ENCODE results near the gene CFAP54. TPM values are rescaled to one million over a fixed set of nuclear protein-coding genes. Genes with fewer than 3 reads are reported as not detected.

CFAP54 gene, protein sequence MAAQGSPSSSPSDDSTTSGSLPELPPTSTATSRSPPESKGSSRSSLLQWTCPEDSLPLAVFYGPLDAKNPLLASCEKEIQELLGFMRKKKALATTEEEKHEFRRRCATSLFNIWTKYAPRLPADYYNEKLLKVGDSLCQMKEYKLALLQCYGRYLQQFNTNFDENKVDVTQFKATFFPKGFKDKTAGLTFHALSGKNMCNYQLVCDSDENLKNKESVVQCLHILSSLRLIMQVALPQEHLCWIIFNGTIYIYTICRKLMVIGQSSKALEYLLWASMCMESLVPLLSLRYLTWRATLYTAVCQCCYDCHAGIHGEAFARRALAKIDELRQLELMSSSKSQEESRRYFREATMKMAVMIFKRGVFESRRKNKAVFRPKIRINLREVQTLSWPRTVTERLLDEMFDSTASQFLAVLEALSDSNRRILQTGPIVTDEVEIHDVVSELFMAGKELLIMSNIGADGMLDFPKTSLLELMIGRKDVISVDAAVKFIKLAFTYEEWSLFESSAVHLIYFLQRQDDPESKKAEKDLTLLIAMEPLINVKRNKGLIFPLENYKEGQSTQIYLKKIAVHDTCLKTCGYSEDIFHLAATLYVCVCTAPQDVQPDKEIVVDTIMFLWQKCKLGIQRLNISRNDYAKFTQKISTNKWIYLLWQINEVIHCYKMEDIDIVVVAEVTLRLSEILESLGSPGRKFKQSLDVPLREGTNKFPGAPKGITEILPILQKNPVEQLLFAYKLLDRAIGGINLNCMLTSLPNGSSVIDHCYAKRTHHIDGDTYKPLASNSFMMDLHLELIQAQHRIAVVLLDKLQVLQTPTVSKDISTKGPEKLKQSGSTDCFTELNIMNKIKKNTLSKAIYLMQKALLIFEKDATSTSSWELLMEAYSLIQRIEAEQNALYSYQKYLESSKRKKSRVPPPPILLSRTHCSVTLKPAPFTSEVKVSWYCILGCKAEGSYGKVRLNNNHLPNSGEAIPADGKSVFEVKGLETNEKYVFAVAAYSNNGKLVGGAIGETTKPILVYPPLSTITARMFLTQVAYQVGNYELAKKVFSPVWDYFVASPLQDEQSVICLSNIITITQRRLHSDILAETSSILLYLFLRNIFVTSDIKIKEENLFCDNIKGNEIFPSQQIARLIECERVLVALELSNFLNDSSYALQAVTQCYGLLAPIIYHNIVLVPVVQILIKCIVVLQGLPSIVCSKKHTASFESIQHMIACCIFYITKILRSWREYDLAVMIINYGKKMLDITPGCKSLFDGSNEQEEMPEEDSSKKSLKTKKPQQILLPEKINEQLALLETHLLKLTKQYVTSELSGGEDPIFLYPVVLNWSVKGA (N-terminal part only)
- under 1 TPM in 3 of 4 donors, not detected in 1; 0.22 to 0.62 (median 0.57) TPM for total RNA-seq

DNA sequence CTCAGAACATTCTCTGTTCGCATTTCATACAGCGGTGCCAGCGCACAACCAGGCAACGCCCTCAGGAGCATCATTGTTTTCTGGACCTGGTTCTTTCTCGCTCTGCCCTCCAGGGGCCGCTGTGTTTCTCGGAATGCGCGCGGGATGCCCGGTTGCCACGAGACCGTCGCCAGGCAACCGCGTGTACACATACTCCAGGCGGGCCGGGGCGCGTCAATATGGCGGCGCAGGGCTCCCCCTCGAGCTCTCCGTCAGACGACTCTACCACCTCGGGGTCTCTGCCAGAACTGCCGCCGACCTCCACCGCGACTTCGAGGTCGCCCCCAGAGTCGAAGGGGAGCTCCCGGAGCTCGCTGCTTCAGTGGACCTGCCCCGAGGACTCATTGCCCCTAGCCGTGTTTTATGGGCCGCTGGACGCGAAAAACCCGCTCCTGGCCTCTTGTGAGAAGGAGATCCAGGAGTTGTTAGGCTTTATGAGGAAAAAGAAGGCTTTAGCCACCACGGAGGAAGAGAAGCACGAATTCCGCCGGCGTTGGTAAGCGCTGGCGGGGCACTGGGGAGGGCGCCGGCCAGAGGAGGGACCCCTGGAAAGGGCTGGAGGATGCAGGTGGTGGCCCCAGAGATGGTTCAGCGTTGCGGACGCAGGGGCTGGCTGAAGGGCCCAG, at the start of gene CFAP54:
TSS of gene CFAP54 (plus strand) at position 186 of the 665 bp plus-strand sequence. CDS start at position 219, 33 bp downstream.
- intact Hi-C loops (cut with DNase I) = no loop called here
- 5 to 13% methylated on average over 13 to 19 of the region's 53 CpGs for WGBS, 2 donors

DNA sequence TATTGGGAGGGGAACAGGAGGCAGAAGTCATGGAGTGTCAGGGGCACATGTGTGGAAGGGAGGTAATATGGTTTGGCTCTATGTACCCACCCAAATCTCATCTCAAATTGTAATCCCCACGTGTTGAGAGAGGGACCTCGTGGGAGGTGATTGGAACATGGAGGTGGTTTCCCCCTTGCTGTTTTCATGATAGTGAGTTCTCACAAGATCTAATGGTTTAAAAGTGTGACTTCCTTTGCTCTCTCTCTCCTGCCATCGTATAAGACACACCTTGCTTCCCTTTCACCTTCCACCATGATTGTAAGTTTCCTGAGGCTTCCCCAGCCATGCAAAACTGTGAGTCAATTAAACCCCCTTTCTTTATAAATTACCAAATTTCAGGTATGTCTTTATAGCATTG, 47.6 kb upstream of the CFAP54 start:
- Histone ChIP-seq H3K36me3 (no peaks in the 10 kb centered on the region), H3K27ac (no peak overlapping the region), H3K27me3 (no peaks in the 10 kb centered on the region), H3K4me3 (no peak overlapping the region), H3K9me3 (no peaks in the 10 kb centered on the region), H3K4me1 (no peaks in the 10 kb centered on the region)
- intact Hi-C loops (cut with DNase I) = no loop called here
- no peak for DNase-seq
- TF ChIP-seq CTCF (IDR thresholded peaks at IDR 0.05) = no peak
- TF ChIP-seq POLR2A (IDR thresholded peaks at IDR 0.05) = no peak
- WGBS, 2 donors = 44 to 55% methylated on average over 3 of the region's 3 CpGs

More for the DNA sequence above, at the start of gene CFAP54:
- peak within 1 kb of the TSS; percentile 36 to 76 (median 44) for H3K27ac ChIP-seq
- H3K9me3 ChIP-seq = no peaks in the 10 kb centered on the region
- peak within 1 kb of the TSS; percentile 40 to 80 (median 55) for H3K4me3 ChIP-seq
- peak; percentile 73 for DNase-seq
- peaks cover 0 to 5% (median 0%) of the 10 kb centered on the region in 4 donors for H3K27me3 ChIP-seq
- peaks cover 0 to 12% (median 9%) of the 10 kb centered on the region in 3 donors for H3K4me1 ChIP-seq
- TF ChIP-seq POLR2A (IDR thresholded peaks at IDR 0.05) (no peak), CTCF (IDR thresholded peaks at IDR 0.05) (peak; percentile 72 to 96 (median 84))
- no peaks in the 10 kb centered on the region for H3K36me3 ChIP-seq

DNA sequence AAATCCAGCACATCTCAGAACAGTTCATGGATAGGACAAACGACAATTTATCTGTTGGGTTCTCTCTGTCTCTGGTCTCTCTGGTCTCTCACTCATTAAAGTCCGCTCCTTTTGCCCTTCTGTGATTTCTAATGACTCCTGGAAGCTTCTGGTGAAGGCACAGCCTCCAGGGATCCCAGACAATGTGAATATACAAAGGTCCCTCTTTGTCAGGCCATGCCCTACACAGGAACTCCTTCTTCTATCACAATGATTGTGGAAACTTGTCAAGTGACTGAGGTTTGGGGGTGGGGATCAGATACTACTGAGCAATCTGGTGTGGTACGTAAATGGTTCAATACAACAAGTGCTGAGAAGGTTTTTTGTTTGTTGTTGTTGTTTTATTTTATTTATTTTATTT, 46.5 kb upstream of the CFAP54 start:
- no peak for DNase-seq
- Histone ChIP-seq H3K4me1 (no peaks in the 10 kb centered on the region), H3K4me3 (no peak overlapping the region), H3K36me3 (no peaks in the 10 kb centered on the region), H3K27me3 (no peaks in the 10 kb centered on the region), H3K9me3 (no peaks in the 10 kb centered on the region), H3K27ac (no peak overlapping the region)
- 87 to 96% methylated on average over 3 of the region's 3 CpGs for WGBS, 2 donors
- intact Hi-C loops (cut with DNase I) = no loop called here
- TF ChIP-seq CTCF (IDR thresholded peaks at IDR 0.05) = no peak
- no peak for TF ChIP-seq POLR2A (IDR thresholded peaks at IDR 0.05)

DNA sequence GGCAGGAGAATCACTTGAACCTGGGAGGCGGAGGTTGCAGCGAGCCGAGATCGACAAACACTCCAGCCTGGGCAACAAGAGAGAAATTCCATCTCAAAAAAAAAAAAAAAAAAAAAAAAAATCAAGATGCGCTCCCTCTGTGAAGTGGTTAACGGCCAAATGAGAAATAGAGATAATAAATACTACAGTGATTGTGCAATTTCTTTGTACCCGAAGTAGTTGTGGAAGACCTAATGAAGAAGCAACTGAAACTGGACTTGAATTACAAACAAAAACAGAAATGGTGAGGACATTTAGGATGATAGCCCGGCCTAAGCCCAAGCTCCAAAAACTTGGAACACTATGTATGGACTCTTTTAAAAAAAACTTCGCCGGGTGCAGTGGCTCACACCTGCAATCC, 45.0 kb upstream of the CFAP54 start:
- Histone ChIP-seq H3K36me3 (no peaks in the 10 kb centered on the region), H3K27ac (no peak overlapping the region), H3K9me3 (no peaks in the 10 kb centered on the region), H3K27me3 (no peaks in the 10 kb centered on the region), H3K4me3 (no peak overlapping the region), H3K4me1 (no peaks in the 10 kb centered on the region)
- no peak for TF ChIP-seq POLR2A (IDR thresholded peaks at IDR 0.05)
- TF ChIP-seq CTCF (IDR thresholded peaks at IDR 0.05) = no peak
- intact Hi-C loops (cut with DNase I) = no loop called here
- DNase-seq = no peak
- 94 to 96% methylated on average over 6 to 10 of the region's 10 CpGs for WGBS, 2 donors

Measured in esophagus squamous epithelium (tissue), 5 donors.